Measurements from ENCODE around the gene APBB1IP. TPM values are rescaled to one million over a fixed set of nuclear protein-coding genes. Genes with fewer than 3 reads are reported as not detected.

APBB1IP gene
- total RNA-seq, 1 experiment from 2014 or later: not detected

- no peaks in the 10 kb centered on the region for H3K9me3 ChIP-seq (ENCODE audit: control insufficient read depth, low read depth, low read length)
- no peak overlapping the region for H4K5ac ChIP-seq (ENCODE audit: insufficient read length, low read depth, low read length)
- H3K14ac ChIP-seq (ENCODE audit: insufficient read depth, low read length): no peak overlapping the region
- no peak overlapping the region for H3K23ac ChIP-seq (ENCODE audit: insufficient read length, low read depth, low read length)
- H3K79me1 ChIP-seq (ENCODE audit: insufficient read depth, low read depth, low read length, poor library complexity, severe bottlenecking): no peaks in the 10 kb centered on the region
- no peak overlapping the region for H3K18ac ChIP-seq (ENCODE audit: insufficient read length, low read depth, low read length)
- H3K9ac ChIP-seq (ENCODE audit: extremely low read depth, insufficient read length, low read length): no peak overlapping the region
- H2AK5ac ChIP-seq (ENCODE audit: insufficient read length, low read length): no peak overlapping the region
- Mint-ChIP-seq H3K36me3 (ENCODE audit: insufficient read depth in 1 of 3, low read depth in 3 of 3) (no peaks in the 10 kb centered on the region), H3K27me3 (ENCODE audit: low read depth) (peaks cover 4% of the 10 kb centered on the region; the same call in 1 of the 2 replicates), H3K9me3 (no peaks in the 10 kb centered on the region), H3K4me1 (no peaks in the 10 kb centered on the region), H3K27ac (no peak overlapping the region), H3K4me3 (no peak overlapping the region)
- H2BK20ac ChIP-seq (ENCODE audit: low read depth, low read length, poor library complexity, severe bottlenecking): no peak overlapping the region
- no peak overlapping the region for H2AFZ ChIP-seq (ENCODE audit: low read length)
- H3K56ac ChIP-seq (ENCODE audit: insufficient read length, low read depth, low read length): no peak overlapping the region
- no peak overlapping the region for H3T11ph ChIP-seq (ENCODE audit: low read length)
- H2BK15ac ChIP-seq (ENCODE audit: low read depth, low read length): no peak overlapping the region
- no peak overlapping the region for H2BK12ac ChIP-seq (ENCODE audit: insufficient read length, low read depth, low read length)
- no peaks in the 10 kb centered on the region for H3K4me1 ChIP-seq (ENCODE audit: insufficient read depth, low read length)
- no peaks in the 10 kb centered on the region for H3K23me2 ChIP-seq (ENCODE audit: insufficient read length, low read depth, low read length, poor library complexity, severe bottlenecking)
- no peak for DNase-seq
- no peaks in the 10 kb centered on the region for H4K20me1 ChIP-seq (ENCODE audit: control insufficient read depth, insufficient read depth, insufficient read length)
- no CpG with 5 or more reads among the region's 6 CpGs for WGBS (ENCODE audit: extremely low coverage, insufficient read length, low lambda C conversion rate)
- no peak overlapping the region for H3K27ac ChIP-seq (ENCODE audit: insufficient read length, low read depth, low read length)
- H2BK5ac ChIP-seq (ENCODE audit: insufficient read length, low read length): no peak overlapping the region
- H3K4me2 ChIP-seq (ENCODE audit: insufficient read depth, insufficient read length, low read length): no peak overlapping the region
- H4K91ac ChIP-seq (ENCODE audit: insufficient read length, low read depth, low read length): no peak overlapping the region
- H3K79me2 ChIP-seq (ENCODE audit: insufficient read depth, low read length): no peaks in the 10 kb centered on the region
- TF ChIP-seq CTCF (conservative IDR thresholded peaks at IDR 0.05): no peak
- no peak overlapping the region for H3K4ac ChIP-seq (ENCODE audit: low read depth, low read length)
- H3K27me3 ChIP-seq (ENCODE audit: insufficient read depth, low read length): no peaks in the 10 kb centered on the region
- no peak overlapping the region for H4K8ac ChIP-seq (replicated peaks; ENCODE audit: insufficient read length, low read depth, low read length)
- H2BK120ac ChIP-seq (ENCODE audit: low read depth, low read length, poor library complexity, severe bottlenecking): no peak overlapping the region
Observed at GRCh38 chr10:26410356-26410755, 27.8 kb upstream of the APBB1IP start.

Measured in H9 (cell line).